ENCODE results near the gene EPHB6. TPM values are rescaled to one million over a fixed set of nuclear protein-coding genes. Genes with fewer than 3 reads are reported as not detected.

EPHB6 gene
- total RNA-seq, 2 experiments from 2014 or later, result 5.7 to 7.0 TPM

- Mint-ChIP-seq H3K4me3 (no peak overlapping the region), H3K27me3 (no peaks in the 10 kb centered on the region), H3K9me3 (no peaks in the 10 kb centered on the region), H3K4me1 (no peaks in the 10 kb centered on the region), H3K27ac (no peak overlapping the region), H3K36me3 (ENCODE audit: low read depth) (no peaks in the 10 kb centered on the region)
- DNase-seq, result no peak
- ChIA-PET POLR2A (no interaction called here), CTCF (interaction anchor here (1.5 kb wide), 1 partner anchor 10 kb away, joined by 7 read pairs; no protein-coding TSS in a partner anchor)
Observed at GRCh38 chr7:142869434-142869833, 14.6 kb downstream of the EPHB6 start.

- Mint-ChIP-seq H3K27me3 (no peaks in the 10 kb centered on the region), H3K4me1 (no peaks in the 10 kb centered on the region), H3K9me3 (no peaks in the 10 kb centered on the region), H3K27ac (no peak overlapping the region), H3K36me3 (ENCODE audit: low read depth) (no peaks in the 10 kb centered on the region), H3K4me3 (no peak overlapping the region)
- no peak for DNase-seq
- ChIA-PET CTCF (interaction anchor here (1.5 kb wide), 1 partner anchor 10 kb away, joined by 7 read pairs; no protein-coding TSS in a partner anchor), POLR2A (no interaction called here)
Observed at GRCh38 chr7:142870147-142870559, 15.3 kb downstream of the EPHB6 start.

DNA sequence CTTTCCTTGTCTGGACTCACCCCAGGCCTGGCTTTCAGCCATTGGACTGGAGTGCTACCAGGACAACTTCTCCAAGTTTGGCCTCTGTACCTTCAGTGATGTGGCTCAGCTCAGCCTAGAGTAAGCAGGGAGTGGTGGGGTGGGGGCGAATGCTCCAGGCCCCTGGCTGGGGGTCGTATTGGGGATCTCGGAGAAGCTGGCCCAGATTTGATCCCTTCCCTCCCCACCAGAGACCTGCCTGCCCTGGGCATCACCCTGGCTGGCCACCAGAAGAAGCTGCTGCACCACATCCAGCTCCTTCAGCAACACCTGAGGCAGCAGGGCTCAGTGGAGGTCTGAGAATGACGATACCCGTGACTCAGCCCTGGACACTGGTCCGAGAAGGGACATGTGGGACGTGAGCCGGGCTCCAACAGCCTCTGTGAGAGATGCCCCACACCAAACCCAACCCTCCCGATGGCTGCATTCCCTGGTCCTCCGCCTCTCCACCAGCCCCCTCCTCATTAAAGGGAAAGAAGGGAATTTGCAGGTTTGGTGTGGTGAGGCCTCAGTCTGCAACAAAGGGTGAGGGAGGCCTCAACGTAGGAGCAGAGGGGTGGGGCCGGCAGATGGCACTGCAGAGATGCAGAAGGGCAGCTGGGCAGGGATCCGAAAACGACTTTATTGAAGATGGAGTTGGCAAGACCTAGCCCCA lies 15.8 kb downstream of the EPHB6 start:
- DNase-seq, result peak; percentile 14
- ChIA-PET POLR2A (no interaction called here), CTCF (interaction anchor here (1.1 kb wide), 1 partner anchor 9 kb away, joined by 3 read pairs; no protein-coding TSS in a partner anchor)
- H3K27ac Mint-ChIP-seq, result no peak overlapping the region
- H3K27me3 Mint-ChIP-seq, result no peaks in the 10 kb centered on the region
- no peaks in the 10 kb centered on the region for H3K36me3 Mint-ChIP-seq (ENCODE audit: low read depth)
- no peaks in the 10 kb centered on the region for H3K9me3 Mint-ChIP-seq
- no peaks in the 10 kb centered on the region for H3K4me1 Mint-ChIP-seq
- no peak overlapping the region for H3K4me3 Mint-ChIP-seq

GRCh38 chr7:142871260-142872105 lies 16.6 kb downstream of the EPHB6 start:
- no peak for DNase-seq
- Mint-ChIP-seq H3K4me1 (no peaks in the 10 kb centered on the region), H3K27me3 (no peaks in the 10 kb centered on the region), H3K27ac (no peak overlapping the region), H3K4me3 (no peak overlapping the region), H3K36me3 (ENCODE audit: low read depth) (no peaks in the 10 kb centered on the region), H3K9me3 (no peaks in the 10 kb centered on the region)
- POLR2A ChIA-PET, result no interaction called here
- CTCF ChIA-PET, result interaction anchor here (1.1 to 3.0 kb wide), 4 partner anchors 8 to 132 kb away, joined by 3 to 20 read pairs (median 7); no protein-coding TSS in a partner anchor

GRCh38 chr7:142872106-142872675 lies 17.3 kb downstream of the EPHB6 start:
- no peaks in the 10 kb centered on the region for H3K27me3 Mint-ChIP-seq
- POLR2A ChIA-PET, result no interaction called here
- no peak overlapping the region for H3K4me3 Mint-ChIP-seq
- H3K4me1 Mint-ChIP-seq, result no peaks in the 10 kb centered on the region
- no peaks in the 10 kb centered on the region for H3K36me3 Mint-ChIP-seq (ENCODE audit: low read depth)
- CTCF ChIA-PET, result interaction anchor here (0.8 to 3.0 kb wide), 10 partner anchors 9 to 343 kb away, joined by 3 to 20 read pairs (median 6); no protein-coding TSS in a partner anchor
- no peaks in the 10 kb centered on the region for H3K9me3 Mint-ChIP-seq
- DNase-seq, result no peak
- H3K27ac Mint-ChIP-seq, result no peak overlapping the region

DNA sequence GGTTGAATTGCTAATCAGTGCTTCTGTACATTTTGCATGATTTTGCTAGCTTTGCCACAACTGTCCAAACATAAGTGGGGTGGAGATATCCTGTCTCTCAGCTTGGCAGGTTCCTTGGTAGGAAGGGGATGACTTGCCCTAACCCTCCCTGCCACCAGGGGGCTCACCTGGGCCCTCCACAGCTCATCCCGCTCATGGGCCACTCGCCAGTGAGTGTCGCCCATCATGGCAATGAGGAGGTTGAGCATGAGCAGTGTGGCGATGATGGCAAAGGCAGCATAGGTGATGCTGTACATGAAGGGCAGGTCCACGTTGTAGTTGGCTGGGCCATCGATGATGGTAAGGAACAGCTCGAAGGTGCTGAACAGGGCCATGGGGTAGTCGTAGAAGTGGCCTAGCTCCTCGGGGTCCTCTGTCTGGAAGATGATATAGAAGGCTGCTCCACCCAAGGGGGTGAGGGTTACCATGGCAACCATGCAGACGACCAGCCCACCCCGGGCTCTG lies 18.5 kb downstream of the EPHB6 start:
- Mint-ChIP-seq H3K4me1 (no peaks in the 10 kb centered on the region), H3K4me3 (no peak overlapping the region), H3K9me3 (no peaks in the 10 kb centered on the region), H3K36me3 (ENCODE audit: low read depth) (no peaks in the 10 kb centered on the region), H3K27ac (no peak overlapping the region), H3K27me3 (no peaks in the 10 kb centered on the region)
- DNase-seq, result peak; percentile 34
- ChIA-PET POLR2A (no interaction called here), CTCF (interaction anchor here (0.6 to 3.0 kb wide), 20 partner anchors 9 to 367 kb away, joined by 3 to 20 read pairs (median 4); partner anchors contain the start of gene TAS2R40)

DNA sequence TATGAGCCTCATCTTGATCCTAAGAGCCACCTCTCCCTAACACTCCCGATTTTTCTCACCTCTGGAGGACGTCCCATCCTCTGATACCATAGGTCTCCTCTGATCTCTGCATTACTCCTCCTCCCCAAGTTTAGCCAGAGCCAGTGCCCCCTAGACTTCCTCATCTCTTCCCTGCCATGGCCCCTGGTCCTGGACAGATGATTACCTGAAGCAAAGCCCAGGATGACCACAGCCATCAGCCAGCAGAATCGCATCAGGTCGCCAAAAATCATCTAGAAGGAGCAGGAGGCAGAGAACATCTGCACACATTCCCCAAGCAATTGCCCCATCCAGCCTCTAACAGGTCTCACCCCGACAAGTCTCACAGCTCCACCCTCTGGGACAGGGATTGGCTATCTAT lies 19.0 kb downstream of the EPHB6 start:
- POLR2A ChIA-PET, result no interaction called here
- H3K36me3 Mint-ChIP-seq (ENCODE audit: low read depth), result no peaks in the 10 kb centered on the region

GRCh38 chr7:142874409-142874808 lies 19.5 kb downstream of the EPHB6 start:
- Mint-ChIP-seq H3K27ac (no peak overlapping the region), H3K4me1 (no peaks in the 10 kb centered on the region), H3K9me3 (no peaks in the 10 kb centered on the region), H3K4me3 (no peak overlapping the region), H3K36me3 (ENCODE audit: low read depth) (no peaks in the 10 kb centered on the region), H3K27me3 (no peaks in the 10 kb centered on the region)
- DNase-seq, result no peak
- POLR2A ChIA-PET, result no interaction called here
- CTCF ChIA-PET, result interaction anchor here (0.6 to 3.0 kb wide), 3 partner anchors 8 to 16 kb away, joined by 4 to 20 read pairs (median 4); no protein-coding TSS in a partner anchor

More for the DNA sequence above, 19.0 kb downstream of the EPHB6 start:
- Mint-ChIP-seq H3K9me3 (no peaks in the 10 kb centered on the region), H3K27me3 (no peaks in the 10 kb centered on the region), H3K4me1 (no peaks in the 10 kb centered on the region), H3K4me3 (no peak overlapping the region), H3K27ac (no peak overlapping the region)
- CTCF ChIA-PET, result interaction anchor here (1.0 to 3.0 kb wide), 11 partner anchors 8 to 366 kb away, joined by 3 to 20 read pairs (median 5); no protein-coding TSS in a partner anchor
- DNase-seq, result no peak

GRCh38 chr7:142874837-142875236 lies 20.0 kb downstream of the EPHB6 start:
- H3K9me3 Mint-ChIP-seq, result no peaks in the 10 kb centered on the region
- H3K27ac Mint-ChIP-seq, result no peak overlapping the region
- H3K36me3 Mint-ChIP-seq (ENCODE audit: low read depth), result no peaks in the 10 kb centered on the region
- peaks cover 3% of the 10 kb centered on the region for H3K27me3 Mint-ChIP-seq
- H3K4me3 Mint-ChIP-seq, result no peak overlapping the region
- no peaks in the 10 kb centered on the region for H3K4me1 Mint-ChIP-seq
- DNase-seq, result no peak
- POLR2A ChIA-PET, result no interaction called here
- CTCF ChIA-PET, result interaction anchor here (0.6 kb wide), 2 partner anchors 12 to 17 kb away, joined by 4 read pairs; no protein-coding TSS in a partner anchor

GRCh38 chr7:142875456-142875855 lies 20.6 kb downstream of the EPHB6 start:
- no peak overlapping the region for H3K4me3 Mint-ChIP-seq
- POLR2A ChIA-PET, result no interaction called here

DNA sequence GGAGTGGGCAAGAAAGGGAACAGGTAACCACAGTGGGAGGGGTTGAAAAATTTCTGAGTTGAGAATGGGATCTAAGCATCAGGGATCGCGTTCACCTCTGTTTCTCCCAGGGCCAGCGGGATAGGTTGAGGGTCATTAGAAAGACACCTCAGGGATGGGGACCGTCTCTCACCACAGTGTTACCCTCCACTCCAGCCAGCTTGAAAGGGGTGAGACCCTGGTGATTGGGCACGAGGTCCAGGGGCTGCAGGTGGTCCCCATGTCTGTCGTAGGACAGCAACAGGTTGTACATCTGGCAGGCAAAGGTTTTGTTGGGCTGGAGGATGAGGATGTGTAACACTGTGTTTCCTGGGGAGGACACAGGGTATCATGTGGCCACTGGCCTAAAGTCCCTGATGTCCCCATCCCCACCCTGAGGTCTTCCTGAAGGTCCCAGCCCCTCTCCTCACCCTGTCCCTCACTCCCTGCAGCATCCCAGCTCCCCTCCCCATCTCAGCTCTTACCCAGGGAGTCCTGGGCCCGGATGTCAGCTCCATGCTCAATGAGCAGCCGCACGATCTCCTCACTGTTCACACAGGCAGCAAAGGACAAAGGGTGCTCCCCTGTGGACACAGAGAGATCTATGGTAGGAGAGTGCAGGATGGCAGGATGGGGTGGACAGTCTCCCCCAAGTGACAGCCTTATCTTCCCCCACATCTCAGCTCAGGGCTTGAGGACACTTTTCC lies 21.5 kb downstream of the EPHB6 start:
- ChIA-PET POLR2A (no interaction called here), CTCF (no interaction called here)
- peaks cover 9% of the 10 kb centered on the region for H3K27me3 Mint-ChIP-seq
- DNase-seq, result no peak
- H3K9me3 Mint-ChIP-seq, result no peaks in the 10 kb centered on the region
- H3K4me3 Mint-ChIP-seq, result no peak overlapping the region
- no peak overlapping the region for H3K27ac Mint-ChIP-seq
- no peaks in the 10 kb centered on the region for H3K36me3 Mint-ChIP-seq (ENCODE audit: low read depth)
- no peaks in the 10 kb centered on the region for H3K4me1 Mint-ChIP-seq

More at GRCh38 chr7:142875456-142875855, 20.6 kb downstream of the EPHB6 start:
- no peak overlapping the region for H3K27ac Mint-ChIP-seq
- peaks cover 8% of the 10 kb centered on the region for H3K27me3 Mint-ChIP-seq
- no peaks in the 10 kb centered on the region for H3K36me3 Mint-ChIP-seq (ENCODE audit: low read depth)
- no peaks in the 10 kb centered on the region for H3K9me3 Mint-ChIP-seq
- no peaks in the 10 kb centered on the region for H3K4me1 Mint-ChIP-seq
- no peak for DNase-seq
- CTCF ChIA-PET, result no interaction called here

All from activated CD4-positive, alpha-beta memory T cell treated with anti-CD3 and anti-CD28 coated beads, Interleukin-2, amount 10 ng/mL, durations not matched to agents 7 days and 5 days (primary cell).